GM23338 (cell line): Measurements from ENCODE around the gene MYORG. TPM values are rescaled to one million over a fixed set of nuclear protein-coding genes. Genes with fewer than 3 reads are reported as not detected.

Experiments
- ATAC-seq: fragments of 200-7000 bp; cut with Tn5 transposase; 3 replicates; pipeline ENCODE4 v1.9.1; 2020
- DNase-seq: peaks from one replicate; pipeline ENCODE4 v3.0.0-alpha.2; 2015; ENCODE audit warnings: low spot score
- H2AFZ ChIP-seq: fragments of 200-600 bp; sonication (generic); 2 replicates; pipeline ENCODE4 v1.8.0; 2016; ENCODE audit warnings: antibody characterized with exemption, mild to moderate bottlenecking, moderate library complexity
- H3F3A ChIP-seq: fragments of 200-600 bp; sonication (generic); replicated peaks from 2 replicates; pipeline ENCODE4 v1.8.0; 2017; ENCODE audit warnings: antibody characterized with exemption, mixed run types, low read depth
- H3K27ac ChIP-seq: fragments of 200-600 bp; sonication (generic); 2 replicates; pipeline ENCODE4 v1.6.1; 2016; ENCODE audit warnings: low read depth
- H3K27me3 ChIP-seq: fragments of 200-600 bp; sonication (generic); 2 replicates; pipeline ENCODE4 v1.8.0; 2016; ENCODE audit warnings: mild to moderate bottlenecking, mixed run types, moderate library complexity; ENCODE audit not compliant: insufficient read depth
- H3K36me3 ChIP-seq: fragments of 200-600 bp; sonication (generic); 2 replicates; pipeline ENCODE4 v1.8.0; 2016; ENCODE audit warnings: mild to moderate bottlenecking; ENCODE audit not compliant: insufficient read depth
- H3K4me1 ChIP-seq: fragments of 200-600 bp; sonication (generic); 2 replicates; pipeline ENCODE4 v1.8.0; 2016; ENCODE audit warnings: mild to moderate bottlenecking, moderate library complexity; ENCODE audit not compliant: insufficient read depth
- H3K4me2 ChIP-seq: fragments of 200-600 bp; sonication (generic); 2 replicates; pipeline ENCODE4 v1.7.1; 2017; ENCODE audit warnings: mixed run types
- H3K4me3 ChIP-seq: fragments of 200-600 bp; sonication (generic); 2 replicates; pipeline ENCODE4 v1.6.1; 2016; ENCODE audit warnings: mixed run types
- H3K79me2 ChIP-seq: fragments of 200-600 bp; sonication (generic); replicated peaks from 2 replicates; pipeline ENCODE4 v1.8.0; 2017; ENCODE audit warnings: mild to moderate bottlenecking; ENCODE audit not compliant: insufficient read depth
- H3K9me2 ChIP-seq: fragments of 200-600 bp; sonication (generic); 2 replicates; pipeline ENCODE4 v1.8.0; 2017; ENCODE audit not compliant: insufficient read depth
- H4K20me1 ChIP-seq: fragments of 200-600 bp; sonication (generic); replicated peaks from 2 replicates; pipeline ENCODE4 v1.8.0; 2017; ENCODE audit warnings: mild to moderate bottlenecking; ENCODE audit not compliant: insufficient read depth
- H3K27ac Mint-ChIP-seq: 2 replicates; pipeline ENCODE4 v1.8.0; 2020; ENCODE audit warnings: inconsistent platforms, mild to moderate bottlenecking, moderate library complexity, mixed read lengths
- H3K27me3 Mint-ChIP-seq: 3 replicates; pipeline ENCODE4 v1.8.0; 2022; ENCODE audit warnings: low read depth, mild to moderate bottlenecking, moderate library complexity, mixed read lengths, inconsistent platforms; ENCODE audit not compliant: insufficient read depth, poor library complexity
- H3K36me3 Mint-ChIP-seq: 3 replicates; pipeline ENCODE4 v1.8.0; 2021; ENCODE audit warnings: low read depth, mild to moderate bottlenecking, inconsistent platforms, moderate library complexity, mixed read lengths
- H3K4me1 Mint-ChIP-seq: 3 replicates; pipeline ENCODE4 v1.8.0; 2020; ENCODE audit warnings: mild to moderate bottlenecking, inconsistent platforms, mixed read lengths
- H3K4me3 Mint-ChIP-seq: 3 replicates; pipeline ENCODE4 v1.8.0; 2021; ENCODE audit warnings: moderate library complexity, mild to moderate bottlenecking, inconsistent platforms, mixed read lengths
- H3K9me3 Mint-ChIP-seq: 3 replicates; pipeline ENCODE4 v1.8.0; 2020; ENCODE audit warnings: moderate library complexity, mild to moderate bottlenecking, inconsistent platforms, mixed read lengths
- CREB1 ChIP-seq: fragments of 250-450 bp; sonication (Bioruptor Pico); IDR thresholded peaks from 2 replicates; pipeline ENCODE4 v1.5.0; 2020; ENCODE audit warnings: low read depth, mild to moderate bottlenecking, moderate library complexity
- CTCF ChIP-seq, 2 experiments: fragments of 200-600 bp in 1 of 2; sonication (generic) in 1 of 2; conservative IDR thresholded peaks; 2 replicates each; pipeline versions ENCODE4 v1.5.1 to v1.6.1; 2016 to 2017; ENCODE audit warnings: antibody characterized with exemption in 2 of 2, low read depth in 2 of 2, mild to moderate bottlenecking in 2 of 2, moderate library complexity in 1 of 2
- ETS1 ChIP-seq: IDR thresholded peaks from 2 replicates; pipeline ENCODE4 v1.6.1; 2016; ENCODE audit warnings: antibody characterized with exemption
- EZH2 ChIP-seq: fragments of 200-600 bp; sonication (generic); IDR thresholded peaks from one replicate; pipeline ENCODE4 v1.8.0; 2017; ENCODE audit warnings: antibody characterized with exemption, mild to moderate bottlenecking, low read depth; ENCODE audit not compliant: unreplicated experiment
- EZH2phosphoT487 ChIP-seq: fragments of 200-600 bp; sonication (generic); IDR thresholded peaks from one replicate; pipeline ENCODE4 v1.8.1; 2018; ENCODE audit warnings: antibody characterized with exemption; ENCODE audit not compliant: unreplicated experiment
- JUNB ChIP-seq: IDR thresholded peaks from one replicate; pipeline ENCODE4 v1.6.1; 2016; ENCODE audit warnings: antibody characterized with exemption; ENCODE audit not compliant: unreplicated experiment
- NANOG ChIP-seq: IDR thresholded peaks from 2 replicates; pipeline ENCODE4 v1.6.1; 2016; ENCODE audit warnings: antibody characterized with exemption, borderline replicate concordance
- POLR2AphosphoS5 ChIP-seq: IDR thresholded peaks from 2 replicates; pipeline ENCODE4 v1.6.1; 2016; ENCODE audit warnings: antibody characterized with exemption, low read depth
- REST ChIP-seq: IDR thresholded peaks from one replicate; pipeline ENCODE4 v1.6.1; 2018; ENCODE audit warnings: antibody characterized with exemption; ENCODE audit not compliant: unreplicated experiment
- STAT1 ChIP-seq: IDR thresholded peaks from one replicate; pipeline ENCODE4 v1.6.1; 2016; ENCODE audit warnings: antibody characterized with exemption; ENCODE audit not compliant: unreplicated experiment
- ZNF114 ChIP-seq: fragments of 250-450 bp; sonication (Bioruptor Pico); IDR thresholded peaks from 2 replicates; pipeline ENCODE4 v1.5.0; 2020; ENCODE audit warnings: mild to moderate bottlenecking, moderate library complexity
- ZNF331 ChIP-seq: fragments of 250-450 bp; sonication (Bioruptor Pico); IDR thresholded peaks from 2 replicates; pipeline ENCODE4 v1.5.0; 2020; ENCODE audit warnings: low read depth, mild to moderate bottlenecking, moderate library complexity
- ZNF462 ChIP-seq: fragments of 250-450 bp; sonication (Bioruptor Pico); IDR thresholded peaks from 2 replicates; pipeline ENCODE4 v1.5.0; 2020; ENCODE audit warnings: mild to moderate bottlenecking, moderate library complexity
- polyA plus RNA-seq: library from polyadenylated mRNA; unstranded; fragments of >200 nt; fragmentation: Nextera tagmentation; extraction: Ambion mirVana; gene quantifications from 2 replicates; pipeline ENCODE4 v1.2.1, GENCODE V29; 2016
- total RNA-seq: library from RNA; depleted of rRNA; stranded (reverse); fragments of >200 nt; shearing (Covaris generic); gene quantifications from 2 replicates; pipeline ENCODE4 v1.2.3, GENCODE V29; 2014

Gene MYORG
- total and polyA plus RNA-seq, 2 experiments from 2014 or later, result 1.5 to 7.3 TPM

GRCh38 chr9:34365282-34365681 is 11.4 kb downstream of the MYORG start:
- Mint-ChIP-seq H3K4me1 (peaks cover 24% of the 10 kb centered on the region), H3K36me3 (peaks cover 35% of the 10 kb centered on the region), H3K9me3 (peaks cover 22% of the 10 kb centered on the region), H3K4me3 (no peak overlapping the region; the same call in 2 of the 3 replicates), H3K27ac (no peak overlapping the region), H3K27me3 (peaks cover 4% of the 10 kb centered on the region)
- Histone ChIP-seq H3K36me3 (no peaks in the 10 kb centered on the region), H3K4me2 (no peak overlapping the region), H4K20me1 (no peaks in the 10 kb centered on the region), H3K27ac (no peak overlapping the region), H3K4me3 (no peak overlapping the region), H3K27me3 (no peaks in the 10 kb centered on the region), H3K79me2 (no peaks in the 10 kb centered on the region), H3K4me1 (peaks cover 26% of the 10 kb centered on the region), H3F3A (no peaks in the 10 kb centered on the region), H2AFZ (no peak overlapping the region), H3K9me2 (0 out of 2 replicates have a peak, but pooled peaks cover 3% of the 10 kb centered on the region)
- ATAC-seq, result no peak
- DNase-seq, result no peak
- TF ChIP-seq JUNB, result no peak
- TF ChIP-seq ZNF114 (CRISPR knock-in tag), result no peak
- no peak for TF ChIP-seq STAT1
- TF ChIP-seq EZH2, result no peak
- no peak for TF ChIP-seq CREB1 (CRISPR knock-in tag)
- no peak for TF ChIP-seq REST
- no peak for TF ChIP-seq CTCF (conservative IDR thresholded peaks at IDR 0.05; ENCODE audit: low read depth in 2 of 2)
- no peak for TF ChIP-seq POLR2AphosphoS5
- TF ChIP-seq ZNF462, result no peak
- TF ChIP-seq NANOG, result no peak
- no peak for TF ChIP-seq EZH2phosphoT487
- no peak for TF ChIP-seq ZNF331 (CRISPR knock-in tag)
- no peak for TF ChIP-seq ETS1
